Measurements from ENCODE around the gene GLRX. TPM values are rescaled to one million over a fixed set of nuclear protein-coding genes. Genes with fewer than 3 reads are reported as not detected.

GLRX gene
- total RNA-seq, 6 experiments from 2014 or later = 139 to 183 (median 150) TPM

DNA sequence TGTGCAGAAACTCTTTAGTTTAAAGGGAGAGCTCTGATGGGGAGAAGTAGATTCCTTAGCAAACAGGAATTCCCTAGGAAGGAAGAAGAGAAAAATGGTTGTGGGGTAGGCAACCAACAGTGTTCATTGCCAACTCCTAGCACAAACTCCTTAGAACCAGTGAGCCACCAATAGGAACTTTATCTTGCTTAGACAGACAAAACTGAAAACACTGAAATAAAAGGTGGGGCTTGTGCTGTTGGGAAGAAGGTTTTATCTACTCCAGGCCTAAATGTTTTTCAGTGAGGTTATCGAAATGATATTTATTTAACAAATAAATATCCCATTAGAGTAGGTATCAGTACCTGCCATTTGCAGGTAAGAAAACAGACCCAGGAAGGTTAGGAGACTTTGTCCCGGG, 7.7 kb upstream of the GLRX start:
- Mint-ChIP-seq H3K4me1 (ENCODE audit: low read depth) (peaks cover 35% of the 10 kb centered on the region), H3K9me3 (no peaks in the 10 kb centered on the region), H3K4me3 (no peak overlapping the region), H3K36me3 (ENCODE audit: low read depth) (no peaks in the 10 kb centered on the region), H3K27ac (no peak overlapping the region), H3K27me3 (ENCODE audit: insufficient read depth) (no peaks in the 10 kb centered on the region)
- no peak for DNase-seq
- TF ChIP-seq, protein P1, sequence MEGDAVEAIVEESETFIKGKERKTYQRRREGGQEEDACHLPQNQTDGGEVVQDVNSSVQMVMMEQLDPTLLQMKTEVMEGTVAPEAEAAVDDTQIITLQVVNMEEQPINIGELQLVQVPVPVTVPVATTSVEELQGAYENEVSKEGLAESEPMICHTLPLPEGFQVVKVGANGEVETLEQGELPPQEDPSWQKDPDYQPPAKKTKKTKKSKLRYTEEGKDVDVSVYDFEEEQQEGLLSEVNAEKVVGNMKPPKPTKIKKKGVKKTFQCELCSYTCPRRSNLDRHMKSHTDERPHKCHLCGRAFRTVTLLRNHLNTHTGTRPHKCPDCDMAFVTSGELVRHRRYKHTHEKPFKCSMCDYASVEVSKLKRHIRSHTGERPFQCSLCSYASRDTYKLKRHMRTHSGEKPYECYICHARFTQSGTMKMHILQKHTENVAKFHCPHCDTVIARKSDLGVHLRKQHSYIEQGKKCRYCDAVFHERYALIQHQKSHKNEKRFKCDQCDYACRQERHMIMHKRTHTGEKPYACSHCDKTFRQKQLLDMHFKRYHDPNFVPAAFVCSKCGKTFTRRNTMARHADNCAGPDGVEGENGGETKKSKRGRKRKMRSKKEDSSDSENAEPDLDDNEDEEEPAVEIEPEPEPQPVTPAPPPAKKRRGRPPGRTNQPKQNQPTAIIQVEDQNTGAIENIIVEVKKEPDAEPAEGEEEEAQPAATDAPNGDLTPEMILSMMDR (IDR thresholded peaks at IDR 0.05) = no peak

- no peaks in the 10 kb centered on the region for H3K9me3 Mint-ChIP-seq
- H3K27ac Mint-ChIP-seq = no peak overlapping the region
- H3K27me3 Mint-ChIP-seq (ENCODE audit: insufficient read depth) = peaks cover 2% of the 10 kb centered on the region; the same call in 1 of the 2 replicates
- H3K36me3 Mint-ChIP-seq (ENCODE audit: low read depth) = no peaks in the 10 kb centered on the region
- DNase-seq = no peak
- H3K4me1 Mint-ChIP-seq (ENCODE audit: low read depth) = peaks cover 40% of the 10 kb centered on the region
- H3K4me3 Mint-ChIP-seq = no peak overlapping the region
- TF ChIP-seq, protein P1 (IDR thresholded peaks at IDR 0.05) = no peak
These were observed 5.3 kb upstream of the GLRX start for GRCh38 chr5:95827892-95828246.

GRCh38 chr5:95826949-95827891, 4.7 kb upstream of the GLRX start:
- Mint-ChIP-seq H3K36me3 (ENCODE audit: low read depth) (no peaks in the 10 kb centered on the region), H3K4me1 (ENCODE audit: low read depth) (peaks cover 38% of the 10 kb centered on the region), H3K27me3 (ENCODE audit: insufficient read depth) (peaks cover 2% of the 10 kb centered on the region; the same call in 1 of the 2 replicates), H3K27ac (no peak overlapping the region), H3K4me3 (no peak overlapping the region), H3K9me3 (no peaks in the 10 kb centered on the region)
- TF ChIP-seq, protein P1 (IDR thresholded peaks at IDR 0.05) = no peak
- DNase-seq = no peak

DNA sequence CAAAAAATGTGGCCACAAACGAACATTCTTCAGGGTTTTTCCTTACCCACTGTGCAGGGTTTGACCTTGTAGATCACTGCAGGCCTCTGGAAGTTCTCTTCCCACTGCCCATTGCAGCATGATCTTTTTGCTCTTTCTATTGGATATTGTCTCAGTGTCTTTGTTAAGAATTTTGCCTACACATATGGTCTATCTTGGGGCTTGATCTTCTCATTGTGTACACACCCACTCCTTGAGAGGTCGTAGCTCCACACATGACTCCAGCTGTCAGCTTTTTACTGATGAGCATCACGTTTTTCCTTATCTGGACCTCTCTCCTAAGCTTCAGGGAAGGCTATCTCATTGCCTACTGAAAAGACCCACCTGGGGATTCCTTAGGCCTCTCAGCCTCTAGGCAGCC, 3.0 kb upstream of the GLRX start:
- Mint-ChIP-seq H3K4me3 (no peak overlapping the region), H3K36me3 (ENCODE audit: low read depth) (peaks cover 11% of the 10 kb centered on the region; the same call in 1 of the 2 replicates), H3K9me3 (no peaks in the 10 kb centered on the region), H3K27ac (peak overlapping the region; percentile 71), H3K4me1 (ENCODE audit: low read depth) (peaks cover 47% of the 10 kb centered on the region), H3K27me3 (ENCODE audit: insufficient read depth) (peaks cover 2% of the 10 kb centered on the region; the same call in 1 of the 2 replicates)
- DNase-seq = no peak
- TF ChIP-seq, protein P1 (IDR thresholded peaks at IDR 0.05) = no peak

DNA sequence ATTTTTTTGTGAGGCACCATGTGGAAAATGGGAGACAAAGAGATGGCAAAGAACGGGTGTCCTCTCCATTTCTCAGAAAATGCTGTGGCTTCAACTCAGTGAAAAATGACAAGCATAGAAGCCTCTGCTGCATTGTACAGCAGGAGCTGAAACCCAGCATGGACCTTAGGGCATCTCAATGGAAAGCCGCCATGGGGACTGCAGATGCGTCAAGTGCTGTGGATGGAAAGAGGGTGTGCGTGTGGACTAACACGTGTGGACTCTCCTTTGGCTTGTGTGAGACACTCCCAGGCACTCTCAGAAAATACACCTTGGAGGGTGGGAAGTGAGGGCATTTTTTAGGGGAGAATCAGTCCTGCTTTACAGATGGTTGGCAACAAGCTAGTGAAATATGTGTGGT, 2.2 kb upstream of the GLRX start:
- H3K4me3 Mint-ChIP-seq = peak overlapping the region; percentile 96; the same call in 1 of the 2 replicates
- no peaks in the 10 kb centered on the region for H3K9me3 Mint-ChIP-seq
- H3K27ac Mint-ChIP-seq = peak overlapping the region; percentile 97

More for the DNA sequence above, 2.2 kb upstream of the GLRX start:
- TF ChIP-seq, protein P1 (IDR thresholded peaks at IDR 0.05) = no peak
- Mint-ChIP-seq H3K36me3 (ENCODE audit: low read depth) (peaks cover 11% of the 10 kb centered on the region; the same call in 1 of the 2 replicates), H3K4me1 (ENCODE audit: low read depth) (peaks cover 47% of the 10 kb centered on the region), H3K27me3 (ENCODE audit: insufficient read depth) (peaks cover 2% of the 10 kb centered on the region; the same call in 1 of the 2 replicates)
- DNase-seq = no peak

Data from HFFc6 (cell line).